ENCODE data around the gene RIMBP2. TPM values are rescaled to one million over a fixed set of nuclear protein-coding genes. Genes with fewer than 3 reads are reported as not detected.

RIMBP2 gene
- total RNA-seq, 4 donors from 2014 or later = 0.83 to 1.8 (median 1.4) TPM

GRCh38 chr12:130560321-130560720 is 155.8 kb downstream of the RIMBP2 start:
- no peaks in the 10 kb centered on the region for H3K36me3 ChIP-seq
- no peak for DNase-seq (ENCODE audit: extremely low spot score)
- peaks cover 0 to 8% (median 6%) of the 10 kb centered on the region in 4 donors for H3K9me3 ChIP-seq
- no peak overlapping the region for H3K27ac ChIP-seq (replicated peaks in 1 of 4)
- no peak overlapping the region for H3K4me3 ChIP-seq
- H3K27me3 ChIP-seq = peaks cover 0 to 22% (median 0%) of the 10 kb centered on the region in 4 donors
- WGBS = 90% methylated on average over 11 of the region's 11 CpGs
- intact Hi-C loops (cut with DNase I) = no loop called here
- TF ChIP-seq POLR2AphosphoS5 (IDR thresholded peaks at IDR 0.05) = no peak
- no peak for TF ChIP-seq POLR2A (IDR thresholded peaks at IDR 0.05; ENCODE audit: low read depth)
- no peak for TF ChIP-seq CTCF (IDR thresholded peaks at IDR 0.05)
- no peak for TF ChIP-seq EP300 (IDR thresholded peaks at IDR 0.05)
- no peaks in the 10 kb centered on the region for H3K4me1 ChIP-seq

GRCh38 chr12:130559806-130560205 is 156.3 kb downstream of the RIMBP2 start:
- intact Hi-C loops (cut with DNase I) = no loop called here
- no peak for DNase-seq (ENCODE audit: extremely low spot score)
- TF ChIP-seq POLR2AphosphoS5 (IDR thresholded peaks at IDR 0.05) (no peak), CTCF (IDR thresholded peaks at IDR 0.05) (no peak), POLR2A (IDR thresholded peaks at IDR 0.05; ENCODE audit: low read depth) (no peak), EP300 (IDR thresholded peaks at IDR 0.05) (no peak)
- Histone ChIP-seq H3K4me1 (no peaks in the 10 kb centered on the region), H3K27me3 (peaks cover 0 to 22% (median 0%) of the 10 kb centered on the region in 4 donors), H3K9me3 (peaks cover 0 to 3% (median under 1%) of the 10 kb centered on the region in 4 donors), H3K27ac (replicated peaks in 1 of 4) (no peak overlapping the region), H3K36me3 (no peaks in the 10 kb centered on the region), H3K4me3 (no peak overlapping the region)
- WGBS = 69% methylated on average over 7 of the region's 7 CpGs

GRCh38 chr12:130557886-130558765 is 158.0 kb downstream of the RIMBP2 start:
- Histone ChIP-seq H3K27me3 (peaks cover 0 to 22% (median 0%) of the 10 kb centered on the region in 4 donors), H3K4me3 (no peak overlapping the region), H3K27ac (replicated peaks in 1 of 4) (no peak overlapping the region), H3K4me1 (no peaks in the 10 kb centered on the region), H3K36me3 (no peaks in the 10 kb centered on the region), H3K9me3 (no peaks in the 10 kb centered on the region)
- no peak for DNase-seq (ENCODE audit: extremely low spot score)
- 46% methylated on average over 16 of the region's 16 CpGs for WGBS
- no peak for TF ChIP-seq EP300 (IDR thresholded peaks at IDR 0.05)
- no peak for TF ChIP-seq POLR2AphosphoS5 (IDR thresholded peaks at IDR 0.05)
- TF ChIP-seq CTCF (IDR thresholded peaks at IDR 0.05) = no peak
- no peak for TF ChIP-seq POLR2A (IDR thresholded peaks at IDR 0.05; ENCODE audit: low read depth)
- intact Hi-C loops (cut with DNase I) = no loop called here

- Histone ChIP-seq H3K4me3 (no peak overlapping the region), H3K27me3 (peaks cover 0 to 22% (median 0%) of the 10 kb centered on the region in 4 donors), H3K36me3 (no peaks in the 10 kb centered on the region), H3K9me3 (no peaks in the 10 kb centered on the region), H3K27ac (replicated peaks in 1 of 4) (no peak overlapping the region), H3K4me1 (no peaks in the 10 kb centered on the region)
- 88% methylated on average over 7 of the region's 9 CpGs for WGBS
- no peak for DNase-seq (ENCODE audit: extremely low spot score)
- intact Hi-C loops (cut with DNase I) = no loop called here
- TF ChIP-seq POLR2AphosphoS5 (IDR thresholded peaks at IDR 0.05) (no peak), POLR2A (IDR thresholded peaks at IDR 0.05; ENCODE audit: low read depth) (no peak), EP300 (IDR thresholded peaks at IDR 0.05) (no peak), CTCF (IDR thresholded peaks at IDR 0.05) (no peak)
These were observed 158.9 kb downstream of the RIMBP2 start for GRCh38 chr12:130557201-130557600.
